Posterior cingulate gyrus (tissue), 11 donors: ENCODE measurements around the gene ITM2B.
A peak's percentile ranks its signal among the peaks of the same experiment; 100 is the strongest.
"Not testable (repeated sequence)": the region's sequence is repeated elsewhere in the genome, so short reads cannot be mapped to it uniquely, and the experiment has no call there.

Experiments used
- DNase-seq, 10 donors: peaks; one replicate each; pipeline versions ENCODE4 v3.0.0 to v3.0.0-alpha.2; 2020 to 2021; ENCODE audit warnings: mixed read lengths in 3 of 10
- intact Hi-C: fragments of 100-400 bp; cut with DNase I; formaldehyde crosslinking; loops from one replicate; pipeline ENCODE4 v1.15.1; 2023

ITM2B gene

DNA sequence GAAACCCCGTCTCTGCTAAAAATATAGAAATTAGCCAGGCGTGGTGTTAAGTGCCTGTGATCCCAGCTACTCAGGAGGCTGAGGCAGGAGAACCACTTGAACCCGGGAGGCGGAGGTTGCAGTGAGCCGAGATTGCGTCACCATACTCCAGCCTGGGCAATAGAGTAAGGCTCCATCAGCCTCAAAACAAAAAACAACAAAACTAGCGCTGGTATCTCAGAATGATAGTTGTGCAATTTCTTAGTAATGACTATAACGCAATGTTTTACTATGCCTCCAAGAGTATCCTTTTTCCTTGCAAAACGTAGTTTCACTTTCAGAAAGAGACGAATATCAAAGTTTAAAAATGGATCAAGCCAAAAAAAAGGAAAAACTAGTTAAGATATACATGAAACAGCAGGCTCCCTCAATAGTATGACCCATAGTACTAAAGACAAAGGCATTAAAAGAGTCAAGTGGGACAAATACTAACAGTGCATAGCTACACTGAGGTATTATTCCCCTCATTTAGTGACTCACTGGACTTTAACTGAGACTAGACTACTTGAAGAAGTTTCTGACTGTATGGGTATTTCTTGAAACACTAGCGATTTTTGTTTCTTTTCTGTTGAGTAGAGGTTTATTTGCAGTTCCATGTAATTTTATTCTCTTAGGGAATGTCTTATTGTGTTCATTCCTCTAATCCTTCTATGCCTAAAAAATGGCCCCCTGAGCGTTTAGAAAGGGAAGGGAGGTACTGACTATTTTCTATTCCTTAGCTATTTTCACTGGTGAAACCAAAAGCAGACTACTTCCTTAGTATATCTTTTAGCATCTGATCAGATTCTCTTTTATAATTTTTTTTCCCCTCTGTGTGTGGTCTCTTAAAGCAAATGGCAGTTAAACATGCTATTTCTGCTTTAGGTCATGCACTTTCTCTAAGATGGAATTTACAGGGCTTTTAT is 10.4 kb upstream of the ITM2B start:
- intact Hi-C loops = no loop called here
- DNase-seq = no peak

DNA sequence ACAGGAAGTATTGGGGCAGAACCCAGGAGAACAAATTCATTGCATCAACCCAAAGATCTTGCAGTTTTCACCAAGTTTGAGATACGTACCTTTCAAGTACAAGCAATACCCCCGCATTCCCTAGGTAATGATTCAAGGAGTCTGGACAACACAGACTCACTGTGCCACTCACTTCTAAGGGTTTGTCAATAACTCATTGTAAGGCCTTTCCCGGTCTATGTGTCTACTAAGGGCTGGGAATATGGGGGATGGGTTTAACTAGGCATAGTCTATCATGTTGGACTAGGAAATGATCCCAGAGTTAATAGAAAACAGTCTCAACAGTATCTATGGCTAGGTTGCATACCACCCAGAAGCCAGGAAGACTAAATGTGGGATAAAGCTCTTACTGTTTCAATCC is 8.3 kb upstream of the ITM2B start:
- DNase-seq = no peak
- intact Hi-C loops = no loop called here

DNA sequence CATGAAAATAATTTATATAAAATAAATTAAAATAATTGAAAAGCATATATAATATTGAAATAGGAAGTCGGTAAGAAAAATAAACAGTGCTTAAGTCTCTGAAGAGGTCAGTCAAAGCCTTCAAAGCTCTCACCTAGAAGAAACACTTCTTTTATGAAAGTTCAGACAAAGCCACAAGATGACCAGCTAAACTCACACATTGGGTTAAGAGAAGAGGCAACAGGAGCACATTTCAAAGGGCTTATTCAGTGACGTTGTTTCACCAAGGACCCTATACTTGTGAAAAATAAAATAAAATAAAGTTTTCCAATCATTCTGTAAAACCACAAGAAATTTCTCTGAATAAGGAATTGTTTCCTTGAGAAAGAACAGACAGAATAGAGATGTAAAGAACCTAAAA is 2.5 kb upstream of the ITM2B start:
- no peak for DNase-seq
- intact Hi-C loops = loop anchor here (10.0 kb wide), 2 partner anchors 136 to 354 kb away; partner anchors contain the start of gene MED4

DNA sequence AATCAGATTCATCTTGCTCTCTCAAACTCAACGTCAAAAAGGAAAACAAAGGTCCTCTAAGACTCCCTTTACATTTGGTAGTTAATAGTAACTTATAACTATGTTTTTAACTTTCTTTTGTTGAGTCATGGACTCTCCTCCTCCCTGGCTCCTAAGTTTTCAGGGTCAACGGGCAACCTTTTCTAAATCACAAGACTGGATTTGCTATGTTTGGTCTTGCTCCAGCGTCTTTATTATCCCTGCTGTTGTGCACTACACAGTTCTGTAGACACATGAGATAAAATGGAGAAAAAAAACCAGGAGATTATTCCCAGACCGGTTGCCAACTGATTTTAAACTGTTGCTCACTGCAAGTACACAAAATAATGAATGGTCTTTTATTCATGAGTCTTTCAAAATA is 1.9 kb upstream of the ITM2B start:
- intact Hi-C loops = loop anchor here (10.0 kb wide), 2 partner anchors 136 to 354 kb away; partner anchors contain the start of gene MED4
- no peak for DNase-seq

DNA sequence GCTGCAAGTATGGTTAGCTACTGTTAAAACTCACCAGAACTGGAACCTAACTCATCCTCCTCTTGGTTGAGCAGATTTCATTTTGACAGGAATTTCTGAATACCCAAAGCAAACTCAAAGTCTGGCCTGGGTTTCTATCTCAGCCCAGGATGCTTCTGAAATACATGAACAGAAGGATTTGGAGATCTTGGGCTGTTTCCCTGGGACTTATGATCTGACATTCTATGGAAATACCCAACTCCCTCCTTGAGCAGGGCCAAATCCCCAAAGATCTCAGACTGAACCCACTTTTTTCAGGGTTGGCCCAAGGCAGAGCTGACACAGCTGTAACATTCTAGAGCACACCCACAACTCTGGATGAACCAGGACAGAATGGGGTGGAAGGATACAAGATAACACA is 1.1 kb upstream of the ITM2B start:
- DNase-seq = no peak
- intact Hi-C loops = loop anchor here (2.0 to 10.0 kb wide), 4 partner anchors 71 to 353 kb away; partner anchors contain the start of genes MED4 and RB1

DNA sequence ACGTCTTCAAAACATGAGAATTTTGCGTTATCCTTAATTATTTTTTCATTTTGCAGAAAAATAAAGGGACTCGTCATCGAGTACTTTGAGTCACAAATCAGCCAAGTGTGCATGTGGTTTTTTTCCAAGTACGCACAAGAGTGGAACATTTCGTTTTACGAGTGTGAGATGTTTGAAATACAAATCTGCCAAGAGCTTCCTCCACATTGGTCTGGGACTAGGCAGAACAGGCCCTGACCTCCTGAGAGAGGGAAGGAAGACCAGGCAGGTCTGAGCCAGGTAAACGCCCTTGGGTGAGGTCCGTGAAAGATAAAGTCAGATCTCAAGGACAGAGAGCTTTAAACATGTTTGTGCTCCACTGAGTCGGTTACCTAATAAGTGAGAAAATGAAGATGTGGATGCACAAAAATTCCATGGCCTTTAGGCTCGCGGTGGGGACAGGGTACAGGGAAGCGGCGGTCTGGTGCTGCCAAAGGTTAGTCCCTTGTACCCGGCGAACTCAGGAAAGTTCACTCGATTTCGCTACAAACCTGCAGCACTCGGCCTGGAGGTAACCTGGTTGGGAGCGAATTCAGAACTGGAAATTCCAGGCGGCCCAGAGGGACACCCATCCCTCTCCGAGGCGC is 473 bp upstream of the ITM2B start:
- DNase-seq = no peak
- intact Hi-C loops = loop anchor here (2.0 to 10.0 kb wide), 4 partner anchors 70 to 352 kb away; partner anchors contain the start of genes MED4 and RB1

DNA sequence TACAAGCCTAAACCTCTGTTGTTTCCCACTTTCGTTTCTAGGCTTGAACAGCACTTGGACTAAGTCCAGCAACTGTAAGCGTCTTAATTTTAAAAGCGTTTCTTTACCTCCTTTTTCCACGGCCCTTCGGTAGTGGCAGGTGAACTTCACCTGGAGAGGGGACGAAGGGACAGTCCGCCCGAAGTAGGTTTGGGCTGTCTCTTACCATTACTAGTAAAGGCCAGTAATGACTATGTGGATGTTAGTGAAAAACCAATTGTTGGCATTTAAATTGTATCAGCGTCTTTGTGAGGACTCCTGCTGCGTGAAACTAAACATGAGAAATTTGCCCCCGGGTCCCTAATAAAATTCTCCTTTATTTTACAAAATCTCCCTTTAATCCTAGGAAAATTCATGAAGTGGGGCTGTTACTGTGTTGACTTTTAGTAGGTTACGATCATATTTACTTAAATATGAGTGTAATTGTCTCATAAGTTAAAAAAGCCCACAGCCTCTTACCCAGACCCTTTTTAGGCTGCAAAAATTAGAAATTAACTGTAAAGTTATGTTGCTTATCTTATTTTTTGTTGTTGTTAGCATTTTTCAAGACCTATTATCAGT is 983 bp downstream of the ITM2B start:
- DNase-seq = no peak
- intact Hi-C loops = loop anchor here (2.0 to 10.0 kb wide), 4 partner anchors 69 to 351 kb away; partner anchors contain the start of genes MED4 and RB1

DNA sequence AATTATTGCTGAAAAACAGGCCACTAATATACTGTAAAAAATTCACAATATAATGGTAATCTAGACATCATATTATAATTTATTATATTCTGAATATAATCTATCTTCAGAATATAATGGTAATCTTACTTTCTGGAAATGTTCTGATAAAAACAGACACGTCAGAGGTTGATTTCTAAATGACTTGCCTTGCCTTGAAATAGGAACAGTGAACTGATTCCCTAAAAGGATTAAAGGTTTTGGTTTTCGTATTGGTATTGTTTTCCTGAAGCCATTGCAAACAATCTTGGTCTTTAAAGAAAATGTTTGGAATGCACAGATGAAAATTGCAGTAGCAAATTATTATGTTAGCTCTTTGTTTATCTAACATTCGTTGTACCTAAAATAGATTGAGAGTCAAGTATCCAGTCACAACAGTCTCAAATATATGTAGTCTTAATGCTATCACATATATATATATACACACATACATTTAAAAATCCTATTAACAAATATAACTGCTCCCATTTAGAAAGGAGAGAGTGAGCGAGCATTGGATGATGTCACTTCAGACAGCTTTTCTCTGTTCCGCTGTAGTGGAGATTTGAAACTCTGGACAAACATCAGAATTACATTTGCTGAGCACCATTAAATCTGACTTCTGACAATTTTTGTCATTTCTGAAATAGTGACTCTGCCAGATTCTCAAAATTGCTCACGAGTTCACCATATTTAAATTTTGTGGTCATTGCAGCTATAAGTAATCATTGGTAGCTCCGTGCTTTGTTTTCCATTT is 1.7 kb downstream of the ITM2B start:
- intact Hi-C loops = loop anchor here (10.0 kb wide), 2 partner anchors 140 to 350 kb away; partner anchors contain the start of gene MED4
- no peak for DNase-seq

DNA sequence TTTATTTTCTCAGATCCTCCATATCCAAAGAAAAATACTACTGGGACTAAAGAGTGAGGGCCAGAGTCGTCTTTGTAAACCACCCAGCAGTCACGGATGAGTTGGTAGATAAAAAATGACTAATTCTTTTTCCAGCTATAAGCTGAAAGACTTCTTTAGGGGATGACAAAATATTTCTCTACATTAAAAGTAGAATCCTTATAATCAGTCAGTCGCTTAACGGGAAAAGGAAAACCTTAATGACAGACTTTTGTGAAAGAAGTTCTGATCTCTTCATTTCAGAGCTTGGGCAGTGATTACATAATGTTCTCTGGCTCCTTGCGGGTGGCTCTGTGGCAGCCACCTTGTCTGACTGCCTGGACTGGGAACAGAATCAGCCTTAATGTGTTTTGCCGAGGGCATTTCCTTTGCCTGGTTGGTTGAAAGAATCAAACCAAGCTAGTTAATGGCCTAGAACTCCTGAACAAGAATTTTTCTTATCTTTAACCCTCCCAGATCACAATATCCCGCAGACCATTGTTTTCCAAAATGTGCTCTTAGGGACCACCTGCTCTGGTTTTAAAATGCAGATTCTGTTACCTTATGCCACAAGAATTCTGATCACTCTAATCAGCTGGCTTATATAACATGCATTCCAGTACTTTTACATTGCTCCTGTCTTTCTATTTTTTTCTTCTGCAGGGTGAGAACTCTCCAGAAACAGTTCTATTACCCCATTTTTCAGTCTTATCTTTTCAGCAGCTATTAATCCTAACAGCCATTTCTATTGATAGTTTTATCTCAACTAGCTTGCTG is 2.5 kb downstream of the ITM2B start:
- DNase-seq = peak in 8 of 10 donors; percentile 19 to 83 (median 32)
- intact Hi-C loops = loop anchor here (10.0 kb wide), 2 partner anchors 141 to 349 kb away; partner anchors contain the start of gene MED4

DNA sequence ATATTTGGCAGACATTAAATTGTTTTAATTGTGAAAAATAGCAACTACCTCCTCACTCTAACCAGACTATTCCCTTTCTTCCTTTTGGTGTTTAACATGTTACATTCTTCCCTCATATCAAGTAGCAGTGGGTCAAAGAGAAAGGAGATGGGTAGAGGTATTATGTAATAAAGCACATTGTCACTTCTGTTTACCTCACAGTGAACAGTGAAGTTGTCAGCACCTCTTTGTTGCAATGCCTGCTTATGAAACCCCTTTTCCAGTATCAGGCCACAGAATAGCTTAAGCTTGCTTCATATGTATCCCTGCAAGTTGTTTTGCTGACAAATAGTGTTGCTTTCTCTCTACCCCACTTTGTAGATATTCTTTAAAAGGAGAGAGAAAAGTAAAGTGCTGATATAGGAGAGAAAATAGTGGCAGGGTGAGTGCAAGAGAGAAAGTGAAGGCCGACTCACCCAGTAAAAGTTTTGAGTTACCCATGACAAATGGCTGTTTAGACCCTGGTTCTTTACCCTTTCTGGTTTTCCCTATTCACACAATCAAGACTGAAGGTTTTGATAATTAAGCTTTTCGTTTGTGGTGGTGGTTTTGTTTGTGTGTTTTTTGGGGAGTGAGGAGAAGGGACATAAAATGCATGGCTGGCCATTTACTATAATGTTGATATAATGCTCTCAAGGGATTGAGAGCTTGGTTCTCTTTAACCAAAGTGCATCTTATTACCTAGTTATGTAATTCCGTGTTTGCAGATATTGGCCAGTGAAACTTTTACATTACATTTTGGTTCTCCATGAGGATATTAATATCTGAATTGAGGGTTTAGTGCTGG is 3.7 kb downstream of the ITM2B start:
- intact Hi-C loops = loop anchor here (10.0 kb wide), 2 partner anchors 142 to 348 kb away; partner anchors contain the start of gene MED4
- no peak for DNase-seq

DNA sequence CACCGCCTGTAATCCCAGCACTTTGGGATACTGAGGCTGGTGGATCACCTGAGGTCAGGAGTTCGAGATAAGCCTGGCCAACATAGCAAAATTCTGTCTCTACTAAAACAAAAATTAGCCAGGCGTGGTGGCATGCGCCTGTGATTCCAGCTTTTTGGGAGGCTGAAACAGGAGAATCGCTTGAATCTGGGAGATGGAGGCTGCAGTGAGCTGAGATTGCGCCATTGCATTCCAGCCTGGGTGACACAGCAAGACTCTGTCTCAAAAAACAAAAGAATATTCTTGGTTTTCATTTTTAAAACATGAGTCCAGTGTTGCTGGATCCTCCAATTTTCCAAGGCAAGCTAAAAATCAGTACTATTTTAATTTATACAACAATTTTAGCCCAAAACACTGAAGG is 6.4 kb downstream of the ITM2B start:
- DNase-seq = not testable (repeated sequence)
- intact Hi-C loops = loop anchor here (10.0 kb wide), 2 partner anchors 145 to 345 kb away; partner anchors contain the start of gene MED4

DNA sequence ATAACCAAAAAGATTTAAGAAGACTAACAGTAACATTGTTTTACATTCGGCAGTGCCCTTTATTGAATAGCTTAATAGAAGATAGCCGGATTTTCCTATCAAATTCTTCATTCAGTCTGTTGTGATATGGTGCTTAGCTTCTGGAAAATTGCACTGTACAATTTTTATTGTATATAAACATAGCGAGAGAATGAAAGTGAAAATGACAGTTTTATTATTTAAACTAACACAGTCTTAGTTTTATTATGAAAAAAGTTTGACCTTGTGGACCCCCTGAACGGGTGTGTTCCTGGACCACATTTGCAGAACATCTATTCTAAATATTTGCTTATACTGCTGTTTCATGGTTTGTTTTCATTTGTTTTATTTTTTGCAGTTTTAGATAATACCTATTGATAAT is 8.6 kb downstream of the ITM2B start:
- DNase-seq = no peak
- intact Hi-C loops = no loop called here

DNA sequence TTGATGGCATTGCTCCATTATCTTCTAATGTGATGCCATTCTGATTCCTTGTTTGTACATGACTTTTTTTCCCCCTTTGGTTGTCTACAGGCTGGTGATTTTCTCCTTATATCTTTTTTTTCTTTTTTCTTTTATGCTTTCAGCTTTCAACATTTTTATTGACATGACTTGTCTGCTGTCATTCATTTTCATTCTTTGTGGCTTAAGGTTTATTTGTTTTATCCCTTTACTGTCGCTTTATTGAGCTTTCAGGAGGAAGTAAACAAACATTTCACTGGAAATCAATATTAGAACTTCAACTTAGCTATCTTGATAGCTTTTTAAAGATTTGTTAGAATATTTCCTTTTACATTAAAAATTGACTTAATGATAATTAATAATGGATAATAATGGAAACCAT is 9.7 kb downstream of the ITM2B start:
- DNase-seq = no peak
- intact Hi-C loops = no loop called here

DNA sequence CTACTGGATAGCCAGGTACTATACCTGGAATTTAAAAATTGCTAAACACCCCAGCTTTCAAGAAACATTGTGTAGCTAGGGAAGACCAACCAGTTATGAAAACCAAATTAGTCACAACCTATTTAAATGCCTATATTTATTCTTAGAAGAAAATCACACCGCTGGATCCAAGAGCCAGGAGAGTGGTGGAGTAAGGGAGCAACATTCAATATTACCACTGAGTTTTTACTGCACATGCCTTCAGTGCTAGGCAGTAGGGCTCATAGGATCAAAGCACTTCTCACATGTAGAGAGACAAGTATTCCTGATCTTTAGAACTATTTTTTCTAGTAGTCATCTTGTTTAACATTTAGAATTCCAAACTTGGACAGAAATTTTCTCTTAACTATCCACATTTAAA is 11.2 kb downstream of the ITM2B start:
- no peak for DNase-seq
- intact Hi-C loops = no loop called here

DNA sequence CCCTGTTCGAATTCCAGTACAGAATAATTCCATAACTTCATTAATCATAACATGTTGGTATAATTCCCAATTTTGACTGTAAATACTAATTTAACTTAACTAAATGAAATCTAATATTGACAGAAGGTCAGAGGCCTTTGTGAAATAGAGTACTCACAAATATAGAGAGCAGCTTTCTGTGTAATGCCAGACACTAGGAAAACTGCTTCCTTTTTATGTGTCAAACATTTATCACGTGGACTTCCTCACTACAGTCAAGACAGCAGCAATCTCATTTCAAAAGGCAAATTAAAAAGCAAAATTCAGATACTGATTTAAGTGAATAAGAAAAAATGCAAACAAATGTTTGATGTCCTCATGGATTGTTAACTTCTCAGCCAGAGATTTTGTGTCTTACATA is 13.1 kb downstream of the ITM2B start:
- intact Hi-C loops = no loop called here
- no peak for DNase-seq

DNA sequence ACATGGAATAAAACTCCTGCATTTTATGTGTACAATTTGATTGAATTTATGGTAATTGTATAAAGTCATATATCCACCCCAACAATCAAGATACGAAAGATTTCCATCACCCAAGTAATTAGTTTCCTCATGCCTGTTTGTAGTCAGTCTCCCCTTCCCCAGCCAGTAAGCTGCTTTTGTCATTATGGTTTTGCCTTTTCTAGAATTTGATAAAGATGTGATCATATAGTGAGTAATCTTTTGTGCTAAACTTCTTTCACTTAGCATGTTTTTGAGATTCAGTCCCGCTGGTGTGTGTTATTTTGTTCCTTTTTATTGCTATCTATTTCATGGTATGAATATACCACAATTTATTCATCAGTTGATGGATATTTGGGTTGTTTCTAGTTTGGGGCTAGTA is 16.0 kb downstream of the ITM2B start:
- no peak for DNase-seq
- intact Hi-C loops = no loop called here

DNA sequence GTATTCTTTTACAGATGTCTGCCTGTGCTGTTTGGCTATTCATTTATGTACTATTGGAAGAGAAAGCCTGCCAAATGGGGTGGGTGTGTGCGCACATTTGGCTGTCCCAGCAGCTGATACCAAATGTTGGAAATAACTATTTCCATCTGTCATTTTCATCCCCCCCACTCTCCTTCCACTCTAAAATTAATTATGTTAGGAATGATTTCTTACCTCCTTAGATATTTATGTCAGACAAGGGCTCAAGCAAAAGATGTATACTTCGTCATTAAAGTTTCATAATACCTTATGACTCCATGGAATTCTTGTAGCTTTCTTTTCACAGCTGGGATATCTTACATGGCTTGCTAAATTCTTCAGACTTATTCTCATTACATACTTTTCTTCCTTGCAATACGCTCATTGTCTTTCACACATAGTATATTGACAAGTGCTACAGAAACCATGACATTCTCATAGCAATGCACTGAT is 18.6 kb downstream of the ITM2B start:
- intact Hi-C loops = no loop called here
- no peak for DNase-seq

DNA sequence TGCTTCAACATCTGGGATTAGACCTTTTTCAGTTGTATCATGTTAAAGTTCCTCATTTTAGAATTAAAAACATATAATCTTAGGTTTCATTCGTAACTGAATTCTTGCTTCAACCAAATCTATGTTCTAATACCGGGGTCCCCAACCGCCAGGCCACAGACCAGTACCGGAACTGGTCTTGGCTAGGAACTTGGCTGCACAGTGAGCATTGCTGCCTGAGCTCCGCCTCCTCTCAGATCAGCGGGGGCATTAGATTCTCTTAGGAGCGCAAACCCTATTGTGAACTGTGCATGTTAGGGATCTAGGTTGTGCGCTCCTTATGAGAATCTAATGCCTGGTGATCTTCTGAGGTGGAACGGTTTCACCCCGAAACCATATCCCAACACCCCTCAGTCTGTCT is 19.2 kb downstream of the ITM2B start:
- DNase-seq = peak in 1 of 10 donors; percentile 65
- intact Hi-C loops = no loop called here
